Left kidney (tissue), 8 donors: ENCODE results near the gene INTS12. TPM values are rescaled to one million over a fixed set of nuclear protein-coding genes. Genes with fewer than 3 reads are reported as not detected.
A peak's percentile ranks its signal among the peaks of the same experiment; 100 is the strongest.
"Not testable (repeated sequence)": the region's sequence is repeated elsewhere in the genome, so short reads cannot be mapped to it uniquely, and the experiment has no call there.

Experiments used
- DNase-seq: peaks from one replicate; pipeline ENCODE4 v3.0.0-alpha.2; 2013
- long read RNA-seq, 8 donors: transcript quantifications; one replicate each; lab custom pipeline, GENCODE V29; 2026
- polyA plus RNA-seq: library from polyadenylated mRNA; unstranded; fragments of 120-200 nt; gene quantifications from one replicate; pipeline ENCODE4 v1.2.1, GENCODE V29; 2013; ENCODE audit not compliant: insufficient read length

INTS12 gene, protein sequence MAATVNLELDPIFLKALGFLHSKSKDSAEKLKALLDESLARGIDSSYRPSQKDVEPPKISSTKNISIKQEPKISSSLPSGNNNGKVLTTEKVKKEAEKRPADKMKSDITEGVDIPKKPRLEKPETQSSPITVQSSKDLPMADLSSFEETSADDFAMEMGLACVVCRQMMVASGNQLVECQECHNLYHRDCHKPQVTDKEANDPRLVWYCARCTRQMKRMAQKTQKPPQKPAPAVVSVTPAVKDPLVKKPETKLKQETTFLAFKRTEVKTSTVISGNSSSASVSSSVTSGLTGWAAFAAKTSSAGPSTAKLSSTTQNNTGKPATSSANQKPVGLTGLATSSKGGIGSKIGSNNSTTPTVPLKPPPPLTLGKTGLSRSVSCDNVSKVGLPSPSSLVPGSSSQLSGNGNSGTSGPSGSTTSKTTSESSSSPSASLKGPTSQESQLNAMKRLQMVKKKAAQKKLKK
- 37.7 TPM for polyA plus RNA-seq
- long read RNA-seq, donor 1, partial matches to known transcripts = 0 of 3 reads
- long read RNA-seq, donor 1, other reads (novel, unspliced or antisense) = 0 of 3 reads
- long read RNA-seq, donor 2, transcript INTS12-206 (7 exons, 1,975 nt) = major isoform, 5 of 7 reads
- long read RNA-seq, donor 2, partial matches to known transcripts = 0 of 7 reads
- long read RNA-seq, donor 2, other reads (novel, unspliced or antisense) = 0 of 7 reads
- long read RNA-seq, donor 3, partial matches to known transcripts = 0 of 4 reads
- long read RNA-seq, donor 3, other reads (novel, unspliced or antisense) = 0 of 4 reads
- long read RNA-seq, donor 4 = 0 reads
- long read RNA-seq, donor 5, transcript INTS12-206 (7 exons, 1,975 nt) = major isoform, 17 of 22 reads
- long read RNA-seq, donor 5, partial matches to known transcripts = 0 of 22 reads
- long read RNA-seq, donor 5, other reads (novel, unspliced or antisense) = 0 of 22 reads
- long read RNA-seq, donor 6, partial matches to known transcripts = 11 of 14 reads
- long read RNA-seq, donor 6, other reads (novel, unspliced or antisense) = 0 of 14 reads
- long read RNA-seq, donor 7, transcript INTS12-206 (7 exons, 1,975 nt) = major isoform, 12 of 20 reads
- long read RNA-seq, donor 7, partial matches to known transcripts = 7 of 20 reads
- long read RNA-seq, donor 7, other reads (novel, unspliced or antisense) = 0 of 20 reads
- long read RNA-seq, donor 8, partial matches to known transcripts = 0 of 5 reads
- long read RNA-seq, donor 8, other reads (novel, unspliced or antisense) = 0 of 5 reads

DNA sequence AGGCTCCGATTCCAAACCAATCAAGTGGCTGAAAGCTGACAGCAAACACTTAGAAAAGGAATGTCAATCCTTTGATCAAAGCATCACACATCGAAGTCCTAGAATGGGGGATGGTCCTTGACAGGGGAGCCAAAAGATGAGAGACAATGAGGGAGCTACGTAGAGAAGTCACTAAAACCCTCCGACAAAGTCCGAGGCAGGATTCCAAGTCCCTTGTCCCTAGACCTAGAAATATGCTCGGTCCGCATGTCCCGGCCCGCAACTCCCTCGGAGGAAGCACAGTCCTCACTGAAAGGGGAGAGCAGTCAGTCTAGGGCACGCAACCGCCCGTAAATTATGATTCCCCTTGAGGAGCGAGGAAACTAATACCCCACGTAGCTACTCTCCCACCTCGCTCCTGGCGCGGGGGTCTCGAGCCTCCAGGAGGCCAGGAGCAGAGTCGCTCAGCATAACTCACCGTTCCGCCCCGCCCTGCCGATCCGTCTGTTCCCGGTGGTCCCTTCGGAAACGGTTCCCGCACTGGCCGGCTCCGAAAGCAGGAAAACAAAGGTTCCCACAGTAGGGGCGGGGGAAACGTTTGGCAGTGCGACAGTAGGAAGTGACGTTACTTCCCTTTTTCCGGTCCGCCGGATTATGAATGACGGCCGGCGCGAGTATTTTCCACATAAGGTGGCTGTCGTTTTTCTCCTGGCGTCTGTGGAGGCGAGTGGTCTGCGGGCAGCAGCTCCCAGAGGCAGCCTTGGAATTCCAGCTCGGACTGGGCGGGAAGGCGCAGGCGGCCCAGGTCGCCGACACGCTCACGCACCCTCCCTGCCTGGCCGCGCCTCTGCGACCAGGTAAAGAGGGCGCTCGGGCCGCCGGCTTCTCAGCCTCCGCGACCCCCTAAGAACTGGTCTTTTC lies at the start of gene INTS12, which contains the start of gene GSTCD:
TSS of gene INTS12 (minus strand) at position 509 of the 900 bp plus-strand sequence. CDS start 8,684 bp downstream, outside the sequence.
TSS of gene GSTCD (plus strand) at position 604 of the 900 bp plus-strand sequence. CDS start 8,830 bp downstream, outside the sequence.
- peak; percentile 96 for DNase-seq

DNA sequence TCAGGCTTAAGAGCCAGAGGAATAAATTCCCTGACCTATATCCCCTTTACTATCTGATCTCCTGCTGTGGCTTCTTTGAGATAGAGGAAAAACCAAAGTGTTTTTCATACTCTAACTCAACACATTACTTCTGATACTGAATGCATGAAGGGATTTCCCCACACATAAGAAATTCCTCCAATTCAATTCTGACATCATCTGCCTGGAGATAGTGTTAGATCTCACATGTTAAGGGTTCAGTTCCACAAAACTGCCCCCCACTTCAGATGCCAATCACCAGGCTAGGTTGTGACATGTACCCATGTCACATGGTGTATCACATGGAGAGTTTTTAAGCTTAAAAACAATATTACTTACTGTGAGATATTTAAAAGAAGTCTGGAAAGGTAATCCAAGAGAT lies 46.9 kb upstream of the INTS12 start:
- no peak for DNase-seq

GRCh38 chr4:105753361-105753760 lies 44.9 kb upstream of the INTS12 start:
- no peak for DNase-seq

DNA sequence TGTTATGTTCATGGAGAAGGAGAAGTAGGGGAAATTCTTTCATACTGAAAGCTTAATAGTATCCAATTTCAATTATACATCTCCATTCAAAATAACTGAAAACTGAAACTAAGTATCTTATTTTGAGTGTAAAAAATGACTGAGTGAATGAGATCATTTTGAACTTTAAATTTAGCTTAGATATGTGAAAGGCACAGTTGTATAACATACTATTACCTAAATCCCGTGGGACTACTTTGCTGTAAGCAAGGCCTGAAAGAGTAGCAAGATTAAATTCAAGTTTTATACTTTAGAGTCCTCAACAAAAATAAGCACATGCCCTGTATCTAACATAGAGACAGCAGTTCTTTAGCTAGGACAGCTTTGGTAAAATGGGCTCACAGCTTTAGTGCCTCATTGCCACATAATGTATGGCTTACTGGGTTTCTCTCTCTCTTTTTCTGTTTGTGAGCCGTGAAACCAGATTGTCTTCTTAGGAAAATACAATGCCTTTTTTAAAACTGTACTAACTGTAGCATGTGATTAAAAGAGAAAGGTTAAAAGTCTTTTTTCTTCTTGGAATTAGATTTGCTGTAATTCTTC lies 43.3 kb upstream of the INTS12 start:
- DNase-seq = no peak

DNA sequence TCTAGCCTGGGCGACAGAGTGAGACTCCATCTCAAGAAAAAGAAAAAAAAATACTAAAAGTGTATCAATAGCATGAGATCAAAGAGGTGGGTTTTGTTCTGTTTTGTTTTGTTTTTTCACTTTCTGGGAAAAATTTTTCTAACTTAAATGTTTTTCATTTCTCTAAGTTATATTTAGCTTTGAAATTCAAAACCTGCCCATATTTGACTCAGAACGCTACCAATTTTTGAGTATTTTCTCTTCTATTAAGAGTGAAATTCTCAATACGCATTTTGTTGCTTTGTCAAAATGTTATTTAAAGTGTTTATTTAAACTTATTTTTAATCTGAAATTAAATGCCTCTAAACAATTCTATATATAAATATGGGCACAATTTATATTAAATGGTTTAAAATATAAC lies 39.7 kb upstream of the INTS12 start:
- DNase-seq = no peak

GRCh38 chr4:105741548-105741947 lies 33.1 kb upstream of the INTS12 start:
- no peak for DNase-seq

DNA sequence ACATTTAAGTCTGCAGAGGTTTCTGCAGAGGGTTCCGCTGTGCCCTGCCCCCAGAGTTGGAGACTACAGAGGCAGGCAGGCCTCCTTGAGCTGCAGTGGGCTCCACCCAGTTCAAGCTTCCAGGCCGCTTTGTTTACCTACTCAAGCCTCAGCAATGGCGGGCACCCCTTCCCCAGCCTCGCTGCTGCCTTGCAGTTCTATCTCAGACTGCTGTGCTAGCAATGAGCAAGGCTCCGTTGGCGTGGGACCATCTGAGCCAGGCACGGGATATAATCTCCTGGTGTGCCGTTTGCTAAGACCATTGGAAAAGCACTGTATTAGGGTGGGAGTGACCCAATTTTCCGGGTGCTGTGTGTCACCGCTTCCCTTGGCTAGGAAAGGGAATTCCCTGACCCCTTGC lies 26.7 kb upstream of the INTS12 start:
- DNase-seq = not testable (repeated sequence)

GRCh38 chr4:105729895-105730294 lies 21.4 kb upstream of the INTS12 start:
- DNase-seq = not testable (repeated sequence)

GRCh38 chr4:105725623-105726022 lies 17.1 kb upstream of the INTS12 start:
- DNase-seq = no peak

- DNase-seq = no peak
Measured at GRCh38 chr4:105719204-105719603, 10.7 kb upstream of the INTS12 start.

GRCh38 chr4:105715692-105716278 lies 7.3 kb upstream of the INTS12 start:
- DNase-seq = no peak

GRCh38 chr4:105714932-105715331 lies 6.4 kb upstream of the INTS12 start:
- DNase-seq = no peak

- DNase-seq = no peak
Measured at GRCh38 chr4:105714071-105714521, 5.6 kb upstream of the INTS12 start.

DNA sequence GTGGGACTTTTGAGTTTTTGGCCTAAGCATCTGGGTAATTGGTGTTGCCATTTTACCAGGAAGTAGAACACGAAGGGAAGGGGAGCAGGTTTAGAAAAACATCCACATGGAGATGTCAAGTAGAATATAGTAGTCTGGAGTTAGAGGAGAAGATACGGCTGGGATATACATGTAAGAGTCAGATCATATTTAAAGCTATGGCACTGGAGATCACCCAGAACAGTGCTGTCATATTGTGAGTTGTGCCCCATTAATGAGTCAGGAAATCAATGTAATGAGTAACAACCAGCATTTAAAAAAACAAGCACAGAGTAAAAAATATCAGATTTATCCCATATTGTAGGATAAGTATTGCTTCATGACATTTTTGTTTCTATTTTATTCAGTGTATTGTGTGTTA lies 4.3 kb upstream of the INTS12 start:
- no peak for DNase-seq

GRCh38 chr4:105710678-105711077 lies 2.2 kb upstream of the INTS12 start:
- DNase-seq = no peak

DNA sequence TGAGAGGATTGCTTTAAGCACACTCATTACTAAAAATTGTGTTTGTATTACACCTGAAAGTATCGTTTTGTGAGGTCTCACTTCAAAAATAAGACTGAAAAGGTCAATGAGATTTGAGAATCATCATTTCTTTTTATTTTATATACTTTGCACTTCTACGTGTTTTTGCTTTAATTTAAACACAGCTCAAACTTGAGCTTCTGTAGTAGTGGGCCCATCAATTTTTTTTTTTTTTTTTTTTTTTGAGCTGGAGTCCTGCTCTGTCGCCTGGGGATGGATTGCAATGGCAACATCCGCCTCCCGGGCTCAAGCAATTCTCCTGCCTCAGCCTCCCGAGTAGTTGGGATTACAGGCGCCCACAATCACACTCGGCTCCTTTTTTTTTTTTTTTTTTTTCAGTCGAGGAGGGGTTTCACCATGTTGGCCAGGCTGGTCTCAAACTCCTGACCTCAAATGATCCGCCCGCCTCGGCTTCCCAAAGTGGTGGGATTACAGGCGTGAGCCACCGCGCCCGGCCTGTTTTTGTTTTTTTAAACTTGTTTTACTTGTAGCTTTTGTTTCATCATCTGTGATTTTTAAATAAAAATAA lies 1.6 kb upstream of the INTS12 start:
- DNase-seq = no peak

- no peak for DNase-seq
Measured at GRCh38 chr4:105709081-105709450, 577 bp upstream of the INTS12 start.

- no peak for DNase-seq
Measured at GRCh38 chr4:105707782-105708180, 708 bp downstream of the INTS12 start.

DNA sequence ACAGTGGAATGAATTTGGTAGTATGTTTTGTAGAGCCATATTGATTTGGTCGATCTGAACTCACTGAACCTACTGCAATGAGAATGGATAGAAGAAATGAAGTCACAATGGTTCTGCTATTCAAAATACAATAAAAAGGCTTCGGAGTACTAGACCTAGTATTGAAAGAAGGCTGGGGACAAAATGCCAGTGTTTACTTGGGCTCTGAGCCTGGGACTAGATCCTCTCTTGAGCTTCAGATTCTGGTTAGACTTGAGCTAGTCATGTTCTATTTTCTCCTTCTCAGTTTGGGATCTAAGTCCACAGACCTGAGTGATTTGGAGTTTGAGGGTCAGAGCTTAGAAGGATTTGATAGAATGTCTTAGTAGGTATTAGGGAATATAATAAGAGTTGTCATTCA lies 9.9 kb downstream of the INTS12 start:
- DNase-seq = no peak

DNA sequence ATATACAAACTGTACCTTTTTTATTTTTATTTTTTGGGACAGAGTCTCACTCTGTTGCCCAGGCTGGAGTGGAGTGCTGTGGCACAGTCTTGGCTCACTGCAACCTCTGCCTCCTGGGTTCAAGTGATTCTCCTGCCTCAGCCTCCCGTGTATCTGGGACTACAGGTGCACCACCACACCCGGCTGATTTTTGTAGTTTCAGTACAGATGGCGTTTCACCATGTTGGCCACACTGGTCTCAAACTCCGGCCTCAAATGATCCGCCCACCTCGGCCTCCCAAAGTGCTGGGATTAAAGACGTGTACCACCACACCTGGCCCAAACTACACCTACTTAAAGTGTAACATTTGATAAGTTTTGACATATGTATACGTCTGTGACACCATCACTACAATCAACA lies 12.7 kb downstream of the INTS12 start:
- not testable (repeated sequence) for DNase-seq
